22Rv1 (cell line): ENCODE results near the gene TNK2.
"Not testable (repeated sequence)": the region's sequence is repeated elsewhere in the genome, so short reads cannot be mapped to it uniquely, and the experiment has no call there.

Source experiments
- ZFX ChIP-seq: fragments of 450-650 bp; IDR thresholded peaks from 2 replicates; pipeline ENCODE4 v1.6.1; 2017; ENCODE audit warnings: antibody characterized with exemption, borderline replicate concordance
- TF ChIP-seq, protein P1 (sequence below): fragments of 450-650 bp; IDR thresholded peaks from 2 replicates; pipeline ENCODE4 v1.5.1; 2017; ENCODE audit warnings: mild to moderate bottlenecking

GRCh38 chr3:195902634-195903033 lies 5.7 kb downstream of the TNK2 start:
- not testable (repeated sequence) for TF ChIP-seq ZFX
- TF ChIP-seq, protein P1, sequence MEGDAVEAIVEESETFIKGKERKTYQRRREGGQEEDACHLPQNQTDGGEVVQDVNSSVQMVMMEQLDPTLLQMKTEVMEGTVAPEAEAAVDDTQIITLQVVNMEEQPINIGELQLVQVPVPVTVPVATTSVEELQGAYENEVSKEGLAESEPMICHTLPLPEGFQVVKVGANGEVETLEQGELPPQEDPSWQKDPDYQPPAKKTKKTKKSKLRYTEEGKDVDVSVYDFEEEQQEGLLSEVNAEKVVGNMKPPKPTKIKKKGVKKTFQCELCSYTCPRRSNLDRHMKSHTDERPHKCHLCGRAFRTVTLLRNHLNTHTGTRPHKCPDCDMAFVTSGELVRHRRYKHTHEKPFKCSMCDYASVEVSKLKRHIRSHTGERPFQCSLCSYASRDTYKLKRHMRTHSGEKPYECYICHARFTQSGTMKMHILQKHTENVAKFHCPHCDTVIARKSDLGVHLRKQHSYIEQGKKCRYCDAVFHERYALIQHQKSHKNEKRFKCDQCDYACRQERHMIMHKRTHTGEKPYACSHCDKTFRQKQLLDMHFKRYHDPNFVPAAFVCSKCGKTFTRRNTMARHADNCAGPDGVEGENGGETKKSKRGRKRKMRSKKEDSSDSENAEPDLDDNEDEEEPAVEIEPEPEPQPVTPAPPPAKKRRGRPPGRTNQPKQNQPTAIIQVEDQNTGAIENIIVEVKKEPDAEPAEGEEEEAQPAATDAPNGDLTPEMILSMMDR: not testable (repeated sequence)
